H9 (cell line): Measurements from ENCODE around the gene MTA3. TPM values are rescaled to one million over a fixed set of nuclear protein-coding genes. Genes with fewer than 3 reads are reported as not detected.

ENCODE experiments used
- DNase-seq: peaks from one replicate; pipeline ENCODE4 v3.0.0-alpha.2; 2017
- H2AFZ ChIP-seq: one replicate; pipeline ENCODE4 v1.6.1; 2013; ENCODE audit warnings: mild to moderate bottlenecking, low read length, control low read depth, moderate library complexity
- H2AK5ac ChIP-seq: 2 replicates; pipeline ENCODE4 v1.6.1; 2013; ENCODE audit warnings: low read length, control low read depth, mixed read lengths; ENCODE audit not compliant: insufficient read length
- H2BK120ac ChIP-seq: one replicate; pipeline ENCODE4 v1.6.1; 2013; ENCODE audit warnings: low read depth, mild to moderate bottlenecking, low read length, control low read depth, inconsistent platforms; ENCODE audit not compliant: poor library complexity, severe bottlenecking
- H2BK12ac ChIP-seq: 2 replicates; pipeline ENCODE4 v1.6.1; 2013; ENCODE audit warnings: low read length, control low read depth, mixed read lengths, low read depth; ENCODE audit not compliant: insufficient read length
- H2BK15ac ChIP-seq: 2 replicates; pipeline ENCODE4 v1.6.1; 2013; ENCODE audit warnings: low read depth, low read length, control low read depth
- H2BK20ac ChIP-seq: one replicate; pipeline ENCODE4 v1.6.1; 2013; ENCODE audit warnings: low read depth, mild to moderate bottlenecking, low read length, control low read depth, inconsistent platforms; ENCODE audit not compliant: poor library complexity, severe bottlenecking
- H2BK5ac ChIP-seq: 2 replicates; pipeline ENCODE4 v1.6.1; 2013; ENCODE audit warnings: low read length, control low read depth, mixed read lengths; ENCODE audit not compliant: insufficient read length
- H3K14ac ChIP-seq: 2 replicates; pipeline ENCODE4 v1.6.1; 2013; ENCODE audit warnings: low read length, control low read depth; ENCODE audit not compliant: insufficient read depth
- H3K18ac ChIP-seq: 2 replicates; pipeline ENCODE4 v1.6.1; 2013; ENCODE audit warnings: low read depth, mild to moderate bottlenecking, mixed read lengths, low read length, control low read depth; ENCODE audit not compliant: insufficient read length
- H3K23ac ChIP-seq: 2 replicates; pipeline ENCODE4 v1.6.1; 2013; ENCODE audit warnings: low read length, control low read depth, mixed read lengths, low read depth; ENCODE audit not compliant: insufficient read length
- H3K23me2 ChIP-seq: 2 replicates; pipeline ENCODE4 v1.6.1; 2013; ENCODE audit warnings: low read depth, mild to moderate bottlenecking, mixed read lengths, low read length, control low read depth; ENCODE audit not compliant: insufficient read length, poor library complexity, severe bottlenecking
- H3K27ac ChIP-seq: 2 replicates; pipeline ENCODE4 v1.5.1; 2013; ENCODE audit warnings: low read length, control low read depth, mixed read lengths, low read depth; ENCODE audit not compliant: insufficient read length
- H3K27me3 ChIP-seq: 2 replicates; pipeline ENCODE4 v1.6.1; 2013; ENCODE audit warnings: low read length, control low read depth, inconsistent platforms; ENCODE audit not compliant: insufficient read depth
- H3K4ac ChIP-seq: 2 replicates; pipeline ENCODE4 v1.6.1; 2013; ENCODE audit warnings: low read depth, mild to moderate bottlenecking, control low read depth, inconsistent platforms, low read length, moderate library complexity
- H3K4me1 ChIP-seq: 2 replicates; pipeline ENCODE4 v1.6.1; 2013; ENCODE audit warnings: low read length, control low read depth, inconsistent platforms; ENCODE audit not compliant: insufficient read depth
- H3K4me2 ChIP-seq: 2 replicates; pipeline ENCODE4 v1.6.1; 2013; ENCODE audit warnings: low read length, control low read depth, mixed read lengths; ENCODE audit not compliant: insufficient read length, insufficient read depth
- H3K56ac ChIP-seq: 2 replicates; pipeline ENCODE4 v1.6.1; 2013; ENCODE audit warnings: low read depth, mild to moderate bottlenecking, mixed read lengths, low read length, control low read depth; ENCODE audit not compliant: insufficient read length
- H3K79me1 ChIP-seq: 2 replicates; pipeline ENCODE4 v1.6.1; 2013; ENCODE audit warnings: low read depth, mild to moderate bottlenecking, moderate library complexity, low read length, control low read depth, inconsistent platforms; ENCODE audit not compliant: insufficient read depth, poor library complexity, severe bottlenecking
- H3K79me2 ChIP-seq: 2 replicates; pipeline ENCODE4 v1.6.1; 2013; ENCODE audit warnings: low read length, control low read depth, inconsistent platforms; ENCODE audit not compliant: insufficient read depth
- H3K9ac ChIP-seq: 2 replicates; pipeline ENCODE4 v1.6.1; 2013; ENCODE audit warnings: low read length, control low read depth, mixed read lengths; ENCODE audit not compliant: insufficient read length; ENCODE audit errors: extremely low read depth
- H3K9me3 ChIP-seq: one replicate; pipeline ENCODE4 v1.6.1; 2013; ENCODE audit warnings: low read depth, low read length, inconsistent platforms; ENCODE audit not compliant: control insufficient read depth
- H3T11ph ChIP-seq: one replicate; pipeline ENCODE4 v1.6.1; 2013; ENCODE audit warnings: mild to moderate bottlenecking, low read length, control low read depth, inconsistent platforms
- H4K20me1 ChIP-seq: one replicate; pipeline ENCODE4 v1.6.1; 2013; ENCODE audit not compliant: control insufficient read depth, insufficient read length, insufficient read depth
- H4K5ac ChIP-seq: 2 replicates; pipeline ENCODE4 v1.6.1; 2013; ENCODE audit warnings: low read depth, mild to moderate bottlenecking, mixed read lengths, low read length, control low read depth; ENCODE audit not compliant: insufficient read length
- H4K8ac ChIP-seq: replicated peaks from 2 replicates; pipeline ENCODE4 v1.6.1; 2013; ENCODE audit warnings: low read length, control low read depth, mixed read lengths, low read depth; ENCODE audit not compliant: insufficient read length
- H4K91ac ChIP-seq: 2 replicates; pipeline ENCODE4 v1.6.1; 2013; ENCODE audit warnings: low read depth, mild to moderate bottlenecking, moderate library complexity, mixed read lengths, low read length, control low read depth; ENCODE audit not compliant: insufficient read length
- H3K27ac Mint-ChIP-seq, 3 experiments: 2 replicates in 2 of 3; 3 replicates in 1 of 3; pipeline ENCODE4 v1.8.0; 2020 to 2021; ENCODE audit warnings: mixed read lengths in 3 of 3, mild to moderate bottlenecking in 1 of 3, moderate library complexity in 1 of 3
- H3K27me3 Mint-ChIP-seq: 2 replicates; pipeline ENCODE4 v1.8.0; 2021; ENCODE audit warnings: low read depth, mild to moderate bottlenecking, moderate library complexity, mixed read lengths
- H3K36me3 Mint-ChIP-seq, 3 experiments: 2 replicates in 2 of 3; 3 replicates in 1 of 3; pipeline ENCODE4 v1.8.0; 2020 to 2021; ENCODE audit warnings: low read depth in 3 of 3, mixed read lengths in 3 of 3; ENCODE audit not compliant: insufficient read depth in 1 of 3
- H3K4me1 Mint-ChIP-seq, 2 experiments: 2 replicates each; pipeline ENCODE4 v1.8.0; 2020; ENCODE audit warnings: mixed read lengths in 2 of 2
- H3K4me3 Mint-ChIP-seq, 2 experiments: 2 replicates in 1 of 2; 3 replicates in 1 of 2; pipeline ENCODE4 v1.8.0; 2020 to 2021; ENCODE audit warnings: mild to moderate bottlenecking in 2 of 2, mixed read lengths in 2 of 2, moderate library complexity in 1 of 2
- H3K9me3 Mint-ChIP-seq, 2 experiments: 2 replicates in 1 of 2; 3 replicates in 1 of 2; pipeline ENCODE4 v1.8.0; 2020; ENCODE audit warnings: mild to moderate bottlenecking in 2 of 2, mixed read lengths in 2 of 2, moderate library complexity in 1 of 2
- WGBS: extraction: QIAGEN DNeasy Blood & Tissue Kit; methylation state at CpG from one replicate; pipeline ENCODE4 v1.1.7; 2013; ENCODE audit warnings: missing lambda C conversion rate, low lambda C conversion rate, mixed read lengths; ENCODE audit not compliant: insufficient read length; ENCODE audit errors: extremely low coverage; 5-methylcytosine and 5-hydroxymethylcytosine counted together
- total RNA-seq: library from RNA; stranded (reverse); gene quantifications from 2 replicates; pipeline ENCODE4 v1.2.1, GENCODE V29; 2021
- TF ChIP-seq, protein P1 (sequence below): fragments of 200-600 bp; sonication (generic); conservative IDR thresholded peaks from 3 replicates; pipeline ENCODE4 v1.8.0; 2021; ENCODE audit warnings: antibody characterized with exemption, mild to moderate bottlenecking

Gene MTA3
- total RNA-seq, 1 experiment from 2014 or later, result 253 TPM

- H3K4me1 ChIP-seq, result no peaks in the 10 kb centered on the region; the same call in 1 of the 2 replicates
- H3K27ac Mint-ChIP-seq, result no peak overlapping the region
- no peak overlapping the region for H4K91ac ChIP-seq
- H2AFZ ChIP-seq, result no peak overlapping the region
- no peak overlapping the region for H4K5ac ChIP-seq
- H3K56ac ChIP-seq, result no peak overlapping the region
- no peaks in the 10 kb centered on the region for H3K27me3 ChIP-seq
- peaks cover 15% of the 10 kb centered on the region; the same call in 1 of the 2 replicates for H3K79me2 ChIP-seq
- no peaks in the 10 kb centered on the region for H3K9me3 ChIP-seq
- no peaks in the 10 kb centered on the region for H3K23me2 ChIP-seq
- DNase-seq, result no peak
- H4K20me1 ChIP-seq, result no peaks in the 10 kb centered on the region
- no peak overlapping the region for H2BK12ac ChIP-seq
- H3K9me3 Mint-ChIP-seq, result no peaks in the 10 kb centered on the region
- no peak overlapping the region for H3K4me3 Mint-ChIP-seq
- TF ChIP-seq, protein P1, sequence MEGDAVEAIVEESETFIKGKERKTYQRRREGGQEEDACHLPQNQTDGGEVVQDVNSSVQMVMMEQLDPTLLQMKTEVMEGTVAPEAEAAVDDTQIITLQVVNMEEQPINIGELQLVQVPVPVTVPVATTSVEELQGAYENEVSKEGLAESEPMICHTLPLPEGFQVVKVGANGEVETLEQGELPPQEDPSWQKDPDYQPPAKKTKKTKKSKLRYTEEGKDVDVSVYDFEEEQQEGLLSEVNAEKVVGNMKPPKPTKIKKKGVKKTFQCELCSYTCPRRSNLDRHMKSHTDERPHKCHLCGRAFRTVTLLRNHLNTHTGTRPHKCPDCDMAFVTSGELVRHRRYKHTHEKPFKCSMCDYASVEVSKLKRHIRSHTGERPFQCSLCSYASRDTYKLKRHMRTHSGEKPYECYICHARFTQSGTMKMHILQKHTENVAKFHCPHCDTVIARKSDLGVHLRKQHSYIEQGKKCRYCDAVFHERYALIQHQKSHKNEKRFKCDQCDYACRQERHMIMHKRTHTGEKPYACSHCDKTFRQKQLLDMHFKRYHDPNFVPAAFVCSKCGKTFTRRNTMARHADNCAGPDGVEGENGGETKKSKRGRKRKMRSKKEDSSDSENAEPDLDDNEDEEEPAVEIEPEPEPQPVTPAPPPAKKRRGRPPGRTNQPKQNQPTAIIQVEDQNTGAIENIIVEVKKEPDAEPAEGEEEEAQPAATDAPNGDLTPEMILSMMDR, result no peak
- no peak overlapping the region for H3K23ac ChIP-seq
- H3K27me3 Mint-ChIP-seq, result no peaks in the 10 kb centered on the region
- H2BK5ac ChIP-seq, result no peak overlapping the region
- H3K36me3 Mint-ChIP-seq, result peaks cover 22 to 44% (median 41%) of the 10 kb centered on the region in 3 experiments; a peak in 6 of 7 replicates
- H3K27ac ChIP-seq, result no peak overlapping the region
- H3K4me1 Mint-ChIP-seq, result peaks cover 10 to 16% of the 10 kb centered on the region in 2 experiments
- no peaks in the 10 kb centered on the region for H3K79me1 ChIP-seq
- H3K18ac ChIP-seq, result no peak overlapping the region
- no peak overlapping the region for H3K14ac ChIP-seq
- no peak overlapping the region for H2BK20ac ChIP-seq
- no peak overlapping the region for H3K4me2 ChIP-seq
- no peak overlapping the region for H3K4ac ChIP-seq
- H2BK120ac ChIP-seq, result no peak overlapping the region
- no peak overlapping the region for H2BK15ac ChIP-seq
- no peak overlapping the region for H4K8ac ChIP-seq
- no peak overlapping the region for H2AK5ac ChIP-seq
- no peak overlapping the region for H3K9ac ChIP-seq
- no CpG with 5 or more reads among the region's 5 CpGs for WGBS
- H3T11ph ChIP-seq, result no peak overlapping the region
Measured at GRCh38 chr2:42593282-42593681, 24.9 kb downstream of the MTA3 start.
